HuH-7 (cell line): ENCODE data around the gene GAPT.
"Not testable (repeated sequence)": the region's sequence is repeated elsewhere in the genome, so short reads cannot be mapped to it uniquely, and the experiment has no call there.

ENCODE experiments used
- DNase-seq: peaks from one replicate; pipeline ENCODE4 v3.0.0; 2011; ENCODE audit warnings: low spot score

Gene GAPT

GRCh38 chr5:58505502-58505901 lies 14.3 kb downstream of the GAPT start:
- DNase-seq: no peak

GRCh38 chr5:58505971-58506640 lies 14.9 kb downstream of the GAPT start:
- no peak for DNase-seq

GRCh38 chr5:58507715-58508114 lies 16.5 kb downstream of the GAPT start:
- DNase-seq: no peak

GRCh38 chr5:58517198-58517597 lies 26.0 kb downstream of the GAPT start:
- no peak for DNase-seq

GRCh38 chr5:58523956-58524355 lies 32.7 kb downstream of the GAPT start:
- DNase-seq: no peak

- DNase-seq: no peak
Measured at GRCh38 chr5:58524571-58524970, 33.3 kb downstream of the GAPT start.

- DNase-seq: no peak
Measured at GRCh38 chr5:58530942-58531490, 39.8 kb downstream of the GAPT start.

- not testable (repeated sequence) for DNase-seq
Measured at GRCh38 chr5:58541935-58542334, 50.7 kb downstream of the GAPT start.

GRCh38 chr5:58542709-58543108 lies 51.5 kb downstream of the GAPT start:
- DNase-seq: no peak

GRCh38 chr5:58543723-58544122 lies 52.5 kb downstream of the GAPT start:
- no peak for DNase-seq

GRCh38 chr5:58544195-58544594 lies 53.0 kb downstream of the GAPT start:
- DNase-seq: no peak

GRCh38 chr5:58544926-58545325 lies 53.7 kb downstream of the GAPT start:
- no peak for DNase-seq

GRCh38 chr5:58545912-58546311 lies 54.7 kb downstream of the GAPT start:
- DNase-seq: no peak
